ENCODE measurements around the gene RXRA.

DNA sequence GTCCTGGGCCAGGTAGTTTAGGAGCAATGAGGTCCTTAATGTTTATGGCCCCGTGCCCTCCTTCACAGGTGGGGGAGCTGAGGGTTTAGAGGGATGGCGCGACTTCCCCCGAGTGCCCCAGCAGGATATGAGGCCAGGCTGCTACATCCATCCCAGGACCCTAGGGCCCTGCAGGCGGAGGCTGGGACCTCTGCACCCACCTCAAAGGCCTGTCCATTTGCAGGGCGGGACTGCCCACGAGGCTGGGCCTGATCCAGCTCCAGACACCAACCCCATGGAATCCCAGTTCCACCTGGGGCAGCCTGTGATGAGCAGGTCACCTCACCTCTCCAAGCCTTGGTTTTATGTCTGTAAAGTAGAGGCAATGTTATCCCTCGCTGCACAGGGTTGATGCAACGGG is 142.1 kb downstream of the RXRA start:
- TF ChIP-seq, protein P1, sequence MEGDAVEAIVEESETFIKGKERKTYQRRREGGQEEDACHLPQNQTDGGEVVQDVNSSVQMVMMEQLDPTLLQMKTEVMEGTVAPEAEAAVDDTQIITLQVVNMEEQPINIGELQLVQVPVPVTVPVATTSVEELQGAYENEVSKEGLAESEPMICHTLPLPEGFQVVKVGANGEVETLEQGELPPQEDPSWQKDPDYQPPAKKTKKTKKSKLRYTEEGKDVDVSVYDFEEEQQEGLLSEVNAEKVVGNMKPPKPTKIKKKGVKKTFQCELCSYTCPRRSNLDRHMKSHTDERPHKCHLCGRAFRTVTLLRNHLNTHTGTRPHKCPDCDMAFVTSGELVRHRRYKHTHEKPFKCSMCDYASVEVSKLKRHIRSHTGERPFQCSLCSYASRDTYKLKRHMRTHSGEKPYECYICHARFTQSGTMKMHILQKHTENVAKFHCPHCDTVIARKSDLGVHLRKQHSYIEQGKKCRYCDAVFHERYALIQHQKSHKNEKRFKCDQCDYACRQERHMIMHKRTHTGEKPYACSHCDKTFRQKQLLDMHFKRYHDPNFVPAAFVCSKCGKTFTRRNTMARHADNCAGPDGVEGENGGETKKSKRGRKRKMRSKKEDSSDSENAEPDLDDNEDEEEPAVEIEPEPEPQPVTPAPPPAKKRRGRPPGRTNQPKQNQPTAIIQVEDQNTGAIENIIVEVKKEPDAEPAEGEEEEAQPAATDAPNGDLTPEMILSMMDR (IDR thresholded peaks at IDR 0.05; ENCODE audit: insufficient read depth, low read length, poor library complexity, severe bottlenecking): no peak
- no peak for TF ChIP-seq EZH2phosphoT487 (conservative IDR thresholded peaks at IDR 0.05; ENCODE audit: low read length)

Measured in SU-DHL-6 (cell line).